ENCODE measurements around the gene RAVER1.

The RAVER1 gene

DNA sequence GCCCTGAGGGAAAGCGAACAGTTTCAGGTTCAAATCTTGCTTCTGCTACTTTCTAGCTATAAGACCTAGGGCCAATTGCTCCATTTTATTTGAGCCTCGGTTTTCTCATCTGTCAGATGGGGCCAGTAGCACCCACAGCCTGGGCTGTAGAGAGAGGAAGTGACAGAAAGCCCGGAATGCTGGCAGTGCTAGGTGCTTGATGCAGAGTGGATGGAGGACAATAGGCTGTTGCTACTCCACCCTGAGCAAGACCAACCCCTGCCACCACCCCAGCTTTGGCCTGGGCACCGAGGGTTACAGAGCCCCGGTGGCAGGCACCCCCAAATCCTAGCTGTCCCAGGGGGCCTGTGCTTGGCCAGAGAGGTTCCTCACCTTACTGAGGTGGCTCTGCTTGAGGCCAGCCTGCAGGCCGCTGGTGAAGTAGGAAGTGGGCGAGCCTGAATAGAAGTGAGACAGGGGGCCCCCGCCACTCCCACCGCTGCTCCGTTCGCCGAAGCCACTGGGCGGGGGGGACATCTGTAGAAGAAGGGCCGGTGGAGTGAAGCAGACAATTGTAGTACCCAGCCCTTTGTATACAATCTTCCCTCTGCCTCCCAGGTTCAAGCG is 15.4 kb downstream of the RAVER1 start:
- DNase-seq (ENCODE audit: low spot score) = no peak

DNA sequence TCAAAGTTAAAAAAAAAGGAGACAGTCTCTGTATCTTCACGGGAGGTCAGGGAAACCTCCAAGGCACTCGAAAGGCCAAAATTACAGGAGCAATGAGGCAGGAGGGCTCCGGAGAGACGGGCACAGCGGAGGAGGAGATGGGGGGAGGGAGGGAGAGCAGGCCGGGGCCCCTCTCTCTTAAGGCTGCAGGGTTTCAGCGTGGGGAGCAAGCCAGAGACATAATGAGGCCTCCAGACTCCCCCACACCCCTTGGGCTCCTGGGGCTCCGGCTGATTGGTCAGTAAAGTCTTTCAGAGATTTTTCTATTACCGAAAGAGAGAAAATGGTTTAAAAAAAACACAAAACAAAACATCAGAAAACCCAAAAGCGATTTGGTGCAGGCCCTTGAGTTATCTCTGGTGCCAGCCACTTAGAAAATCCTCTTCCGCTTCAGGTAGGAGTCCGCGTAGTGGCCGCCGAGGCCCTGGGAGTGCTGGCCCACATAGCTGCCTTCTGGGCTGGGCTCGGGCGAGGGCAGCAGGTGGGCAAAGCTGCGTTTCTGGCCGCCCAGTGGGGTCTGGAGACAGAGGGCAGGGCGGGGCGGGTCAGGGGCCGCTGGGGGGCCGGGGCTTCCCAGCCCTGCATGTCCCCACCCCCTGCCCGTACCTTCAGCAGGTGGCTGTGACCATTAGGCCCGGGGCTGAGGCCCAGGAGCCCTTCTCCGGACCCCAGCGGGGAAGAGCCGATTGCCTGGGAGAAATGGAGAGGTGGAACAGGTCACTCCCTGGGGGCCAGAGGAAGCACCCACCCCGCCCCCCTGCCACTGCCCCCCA is 16.1 kb downstream of the RAVER1 start:
- DNase-seq (ENCODE audit: low spot score) = no peak

DNA sequence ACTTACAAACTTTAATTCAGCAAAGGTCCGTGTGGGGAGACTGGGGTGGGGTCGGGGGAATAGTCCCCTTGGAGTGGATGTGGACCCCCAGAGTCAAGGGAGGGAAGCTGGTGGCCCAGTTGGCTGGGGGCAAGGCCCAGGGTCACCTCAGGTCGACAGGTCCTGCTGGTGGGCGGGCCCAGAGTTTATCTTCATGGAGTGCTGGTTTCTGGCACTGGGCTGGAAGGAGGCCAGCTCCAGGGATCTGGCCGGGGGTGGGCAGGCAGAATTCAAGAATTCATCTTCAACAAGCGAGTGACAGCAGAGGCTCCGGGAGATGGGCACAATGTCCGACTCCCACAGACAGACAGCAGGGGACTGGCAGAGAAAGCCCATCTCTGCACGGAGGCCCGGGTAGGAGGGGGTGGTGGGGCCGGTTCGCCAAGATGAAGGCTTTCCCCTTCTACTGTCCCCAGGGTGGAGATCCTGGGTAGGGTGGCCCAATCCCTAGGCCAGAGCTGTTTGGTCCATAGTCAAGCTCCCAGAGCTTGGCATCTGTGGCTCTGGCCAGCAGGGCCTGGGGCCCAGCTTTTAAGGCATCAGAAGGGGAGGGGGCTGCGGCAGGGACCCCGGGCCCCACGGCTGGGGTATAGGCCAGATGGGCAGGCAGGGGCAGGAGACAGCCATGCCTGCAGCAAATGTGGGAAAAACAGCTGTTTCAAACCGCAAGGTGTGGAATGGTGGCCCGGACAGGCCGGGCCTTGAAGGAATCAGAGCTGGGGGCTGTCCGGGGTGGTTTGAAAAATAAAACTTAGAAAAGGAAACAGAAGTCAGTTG is 16.9 kb downstream of the RAVER1 start:
- DNase-seq (ENCODE audit: low spot score) = no peak

DNA sequence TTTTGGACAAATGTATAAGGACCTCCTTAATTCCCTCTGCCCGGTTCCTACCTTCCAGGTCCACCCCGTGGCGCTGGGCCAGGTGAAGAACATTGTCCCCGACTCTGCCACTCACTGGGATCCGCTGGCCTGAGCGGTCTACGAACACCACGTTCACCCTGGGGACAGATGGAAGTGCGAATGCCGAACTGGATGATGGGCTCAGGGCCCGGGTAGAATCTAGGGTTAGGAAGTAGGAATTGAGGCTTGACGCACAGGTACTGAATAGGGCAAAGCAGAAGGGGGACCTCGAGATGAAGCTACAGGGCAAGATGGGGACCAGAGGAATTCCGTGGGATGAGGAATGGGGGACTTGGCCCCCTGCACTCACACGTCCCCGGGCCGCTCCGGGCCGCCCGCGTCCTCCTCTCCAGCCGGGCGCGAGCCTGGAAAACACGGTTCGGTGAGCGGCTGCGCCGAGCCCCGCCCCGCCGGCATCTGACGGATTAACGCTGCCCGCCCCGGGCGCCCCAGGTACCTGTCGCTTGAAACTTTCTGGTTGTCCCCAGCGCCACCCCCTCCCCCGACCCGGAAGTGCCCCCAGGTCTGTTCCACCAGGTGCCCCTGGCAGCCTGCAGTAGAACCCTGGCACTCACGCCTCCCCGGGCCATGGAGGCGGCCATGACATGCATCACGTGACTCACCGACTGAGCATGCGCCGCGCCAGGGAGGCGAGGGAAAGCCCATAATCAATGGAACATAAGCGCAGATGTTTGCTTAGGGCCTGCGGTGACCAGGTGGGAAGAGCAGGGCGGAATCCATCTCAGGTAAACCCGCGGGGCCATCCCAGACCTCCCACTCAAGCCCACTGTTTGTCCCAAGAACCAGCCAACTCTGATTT is 17.8 kb downstream of the RAVER1 start, which contains the start of gene FDX2:
Gene FDX2, minus strand, starts transcription at position 681 of the 880 bp plus-strand sequence. Its CDS starts 19 bp downstream, at position 662.
- DNase-seq (ENCODE audit: low spot score) = peak; percentile 93

DNA sequence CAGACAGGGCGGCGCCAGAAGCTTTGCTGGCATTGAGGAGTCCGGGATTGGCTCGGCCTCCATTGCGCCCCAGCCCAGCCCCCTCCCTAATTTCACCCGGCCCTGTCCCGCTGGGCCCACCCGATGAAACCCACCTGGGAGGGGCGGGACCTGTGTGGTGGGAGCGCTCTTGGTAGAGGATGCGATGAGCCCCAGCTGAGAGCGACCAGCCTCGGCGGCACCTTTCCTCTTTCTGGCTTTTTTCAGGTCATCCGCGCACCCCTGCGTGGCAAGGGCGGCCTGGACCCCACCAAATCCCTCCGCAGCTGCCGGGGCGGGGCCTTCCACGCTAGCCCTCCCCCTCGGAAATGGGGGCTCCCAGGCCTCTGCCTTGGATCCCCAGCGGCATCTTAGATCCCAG is 23.9 kb downstream of the RAVER1 start, which contains the start of gene ZGLP1:
Gene ZGLP1, minus strand, starts transcription at position 393 of the 400 bp plus-strand sequence.
- DNase-seq (ENCODE audit: low spot score) = no peak

DNA sequence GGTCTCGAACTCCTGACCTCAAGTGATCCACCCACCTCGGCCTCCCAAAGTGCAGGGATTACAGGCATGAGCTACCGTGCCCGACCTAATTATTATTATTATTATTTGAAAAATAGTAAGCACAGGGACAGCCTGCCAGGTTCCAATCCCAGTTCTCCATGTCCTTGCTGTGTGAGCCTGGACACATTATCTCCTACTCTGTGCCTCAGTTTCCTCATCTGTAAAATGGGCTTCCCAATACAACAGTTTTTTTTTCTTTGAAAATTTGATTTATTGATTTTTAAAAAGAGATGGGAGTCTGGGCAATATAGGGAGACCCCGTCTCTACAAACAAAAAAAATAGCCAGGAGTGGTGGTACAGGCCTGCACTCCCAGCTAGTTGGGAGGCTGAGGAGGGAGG is 27.0 kb downstream of the RAVER1 start:
- DNase-seq (ENCODE audit: low spot score) = no peak

DNA sequence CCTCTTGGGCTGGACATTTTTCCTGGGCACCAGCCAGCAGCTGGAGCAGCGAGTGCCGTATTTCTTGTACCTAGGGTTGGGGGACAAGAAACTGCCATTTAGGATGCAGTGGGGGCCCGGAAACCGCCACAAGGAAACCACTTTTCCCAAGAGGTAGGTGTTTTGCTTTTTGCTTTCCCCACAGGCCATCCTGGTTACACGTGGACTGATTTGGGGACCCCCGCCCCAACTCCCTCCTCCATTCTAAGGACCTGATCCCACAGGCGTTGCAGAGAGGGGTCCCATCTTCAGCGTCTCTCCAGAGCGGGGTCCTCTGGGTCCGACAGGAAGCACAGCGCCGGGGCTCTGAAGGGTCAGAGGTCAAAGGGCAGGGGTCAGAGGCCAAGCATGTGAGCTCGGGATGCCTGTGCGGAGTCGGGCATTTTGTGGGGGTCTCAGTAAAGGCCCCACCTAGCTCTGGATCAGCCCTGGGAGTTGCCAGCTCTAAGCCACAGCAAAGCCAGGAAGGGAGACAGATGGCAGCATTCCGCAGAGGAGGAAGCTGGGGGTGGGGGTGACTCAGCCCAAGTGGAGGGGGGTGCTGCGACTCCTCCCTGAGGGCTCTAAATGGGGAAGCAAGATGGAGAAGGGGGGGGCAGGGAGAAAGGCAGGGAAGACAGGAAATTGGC is 28.1 kb downstream of the RAVER1 start:
- DNase-seq (ENCODE audit: low spot score) = no peak

DNA sequence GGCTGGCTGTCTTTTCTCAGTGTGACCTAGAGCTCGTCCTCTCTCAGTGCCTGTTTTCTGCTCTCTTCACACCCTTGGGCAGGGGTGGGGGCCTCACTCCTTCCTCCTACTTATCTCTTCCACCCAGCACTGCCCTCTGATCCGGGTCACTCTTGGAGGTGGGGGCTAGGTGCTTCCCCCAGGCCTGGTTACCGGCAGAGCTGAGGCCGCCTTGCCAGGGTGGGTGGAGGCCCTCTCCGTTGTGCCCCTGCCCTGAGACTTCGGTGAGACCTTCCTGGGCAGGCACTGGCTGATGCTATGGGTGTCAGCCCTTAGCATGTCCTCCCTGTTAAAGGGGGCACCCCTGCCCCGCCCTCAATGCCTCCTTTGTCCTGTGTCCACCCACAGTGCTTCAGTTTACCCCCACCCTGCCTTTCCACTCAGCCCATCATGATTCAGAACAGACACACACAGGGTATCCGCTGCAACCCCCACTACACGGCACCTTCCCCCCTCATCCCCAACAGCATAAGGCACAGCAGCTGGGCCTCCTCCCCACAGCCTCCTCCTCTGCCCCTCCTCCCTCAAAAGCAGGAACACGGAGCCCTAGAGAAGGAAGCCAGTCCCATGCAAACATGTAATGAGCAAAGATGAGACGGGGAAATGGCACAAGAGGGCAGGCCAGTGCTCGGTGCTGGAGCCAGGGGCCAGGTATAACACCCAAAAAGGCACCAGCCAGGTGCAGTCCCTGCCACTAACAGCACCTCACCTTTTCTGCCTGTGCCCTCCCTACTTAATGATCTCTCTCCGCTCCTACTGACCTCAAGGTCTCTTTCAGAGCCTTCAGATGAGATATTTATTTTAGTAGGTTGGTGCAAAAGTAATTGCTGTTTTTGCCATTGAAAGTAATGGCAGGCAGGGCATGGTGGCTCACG is 33.5 kb downstream of the RAVER1 start:
- DNase-seq (ENCODE audit: low spot score) = no peak

DNA sequence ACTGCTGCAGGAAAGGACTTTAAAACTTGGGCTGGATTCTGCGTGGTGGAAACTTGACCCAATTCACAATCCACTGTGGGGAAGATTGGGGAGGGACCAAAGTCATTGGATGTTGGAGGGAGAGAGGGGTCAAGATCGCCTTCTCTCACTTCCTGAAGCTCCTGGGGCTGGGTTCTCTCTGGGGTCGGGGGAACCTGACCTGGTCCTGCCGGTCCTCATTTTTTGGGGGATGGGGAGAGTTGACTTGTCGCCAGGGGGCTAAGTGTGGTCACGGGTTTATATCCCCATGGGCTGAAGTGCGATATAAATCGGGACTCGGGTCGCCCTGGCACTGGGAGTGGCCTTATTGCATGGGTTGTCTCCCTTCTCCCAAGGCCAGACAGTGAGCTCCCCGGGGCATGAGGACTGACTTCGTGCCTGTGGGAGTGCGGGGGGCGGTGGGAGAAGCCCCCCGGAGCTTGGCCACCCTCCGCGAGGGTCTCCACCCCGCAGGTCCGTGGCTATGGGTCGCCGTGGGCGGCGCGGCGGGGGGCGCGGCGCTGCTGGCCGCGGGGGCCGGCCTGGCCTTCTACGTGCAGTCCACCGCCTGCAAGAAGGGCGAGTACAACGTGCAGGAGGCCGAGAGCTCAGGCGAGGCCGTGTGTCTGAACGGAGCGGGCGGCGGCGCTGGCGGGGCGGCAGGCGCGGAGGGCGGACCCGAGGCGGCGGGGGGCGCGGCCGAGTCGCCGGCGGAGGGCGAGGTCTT is 37.3 kb downstream of the RAVER1 start:
- DNase-seq (ENCODE audit: low spot score) = no peak

DNA sequence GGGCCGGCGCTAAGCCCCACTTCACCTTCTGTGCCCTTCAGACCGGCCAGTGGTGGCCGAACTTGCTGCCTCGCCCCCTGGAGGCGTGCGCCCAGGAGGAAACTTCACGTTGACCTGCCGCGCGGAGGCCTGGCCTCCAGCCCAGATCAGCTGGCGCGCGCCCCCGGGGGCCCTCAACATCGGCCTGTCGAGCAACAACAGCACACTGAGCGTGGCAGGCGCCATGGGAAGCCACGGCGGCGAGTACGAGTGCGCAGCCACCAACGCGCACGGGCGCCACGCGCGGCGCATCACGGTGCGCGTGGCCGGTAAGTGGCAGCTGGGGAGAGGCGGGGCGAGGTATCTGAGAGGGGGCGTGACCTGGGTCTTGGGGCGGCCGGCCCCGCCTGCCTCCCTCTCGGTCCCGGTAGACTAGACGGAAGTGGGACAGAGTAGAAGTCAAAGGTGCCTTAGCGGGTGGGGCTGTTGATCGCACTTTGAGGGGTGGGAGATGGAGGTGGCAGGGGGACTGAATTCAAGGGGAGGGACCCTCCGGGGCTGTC is 38.0 kb downstream of the RAVER1 start:
- peak; percentile 75 for DNase-seq (ENCODE audit: low spot score)

DNA sequence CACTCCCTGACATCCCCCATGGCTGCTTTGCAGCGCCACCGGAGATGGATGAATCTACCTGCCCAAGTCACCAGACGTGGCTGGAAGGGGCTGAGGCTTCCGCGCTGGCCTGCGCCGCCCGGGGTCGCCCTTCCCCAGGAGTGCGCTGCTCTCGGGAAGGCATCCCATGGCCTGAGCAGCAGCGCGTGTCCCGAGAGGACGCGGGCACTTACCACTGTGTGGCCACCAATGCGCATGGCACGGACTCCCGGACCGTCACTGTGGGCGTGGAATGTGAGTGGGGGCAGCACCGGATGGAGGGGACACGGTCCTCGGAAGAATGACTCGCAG is 39.0 kb downstream of the RAVER1 start:
- DNase-seq (ENCODE audit: low spot score) = no peak

DNA sequence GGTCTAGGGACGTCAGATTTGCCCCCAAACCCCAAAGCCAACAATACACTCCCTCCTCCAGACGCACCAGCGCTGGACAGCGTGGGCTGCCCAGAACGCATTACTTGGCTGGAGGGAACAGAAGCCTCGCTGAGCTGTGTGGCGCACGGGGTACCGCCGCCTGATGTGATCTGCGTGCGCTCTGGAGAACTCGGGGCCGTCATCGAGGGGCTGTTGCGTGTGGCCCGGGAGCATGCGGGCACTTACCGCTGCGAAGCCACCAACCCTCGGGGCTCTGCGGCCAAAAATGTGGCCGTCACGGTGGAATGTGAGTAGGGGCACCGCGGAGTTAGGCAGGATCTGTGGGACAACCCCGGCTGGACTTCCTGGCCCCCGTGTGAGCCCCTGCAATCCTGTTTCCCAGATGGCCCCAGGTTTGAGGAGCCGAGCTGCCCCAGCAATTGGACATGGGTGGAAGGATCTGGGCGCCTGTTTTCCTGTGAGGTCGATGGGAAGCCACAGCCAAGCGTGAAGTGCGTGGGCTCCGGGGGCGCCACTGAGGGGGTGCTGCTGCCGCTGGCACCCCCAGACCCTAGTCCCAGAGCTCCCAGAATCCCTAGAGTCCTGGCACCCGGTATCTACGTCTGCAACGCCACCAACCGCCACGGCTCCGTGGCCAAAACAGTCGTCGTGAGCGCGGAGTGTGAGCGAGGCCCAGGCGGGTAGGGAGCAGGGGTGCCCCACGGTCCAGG is 39.5 kb downstream of the RAVER1 start:
- no peak for DNase-seq (ENCODE audit: low spot score)

DNA sequence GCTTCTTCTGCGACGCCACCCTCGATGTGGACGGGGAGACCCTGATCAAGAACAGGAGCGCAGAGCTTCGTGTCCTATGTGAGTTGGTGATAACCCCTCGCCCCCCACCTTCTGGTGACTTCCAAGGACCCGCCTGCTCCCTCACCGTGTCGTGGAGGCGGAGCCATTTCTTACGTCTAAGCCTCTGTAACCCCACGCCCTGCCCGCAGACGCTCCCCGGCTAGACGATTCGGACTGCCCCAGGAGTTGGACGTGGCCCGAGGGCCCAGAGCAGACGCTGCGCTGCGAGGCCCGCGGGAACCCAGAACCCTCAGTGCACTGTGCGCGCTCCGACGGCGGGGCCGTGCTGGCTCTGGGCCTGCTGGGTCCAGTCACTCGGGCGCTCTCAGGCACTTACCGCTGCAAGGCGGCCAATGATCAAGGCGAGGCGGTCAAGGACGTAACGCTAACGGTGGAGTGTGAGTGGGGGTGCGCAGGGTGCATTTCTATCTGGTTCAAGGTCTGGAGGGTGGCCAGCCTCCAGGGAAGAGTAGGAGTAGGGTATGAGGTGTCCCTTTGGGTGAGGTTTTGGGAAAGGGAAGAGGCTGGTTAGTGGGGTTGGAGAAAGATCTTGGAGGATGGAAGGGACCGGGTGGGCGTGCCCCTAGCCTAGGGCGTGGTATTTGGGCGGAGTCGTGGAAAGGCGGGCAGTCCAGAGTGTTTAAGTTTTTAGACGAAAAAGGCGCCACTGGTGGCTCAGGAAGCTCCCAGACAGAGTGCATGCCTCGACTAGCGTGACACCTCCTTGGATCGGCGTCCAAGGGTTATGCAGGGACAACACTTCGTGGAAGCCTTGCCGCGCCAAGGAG is 40.3 kb downstream of the RAVER1 start:
- no peak for DNase-seq (ENCODE audit: low spot score)

DNA sequence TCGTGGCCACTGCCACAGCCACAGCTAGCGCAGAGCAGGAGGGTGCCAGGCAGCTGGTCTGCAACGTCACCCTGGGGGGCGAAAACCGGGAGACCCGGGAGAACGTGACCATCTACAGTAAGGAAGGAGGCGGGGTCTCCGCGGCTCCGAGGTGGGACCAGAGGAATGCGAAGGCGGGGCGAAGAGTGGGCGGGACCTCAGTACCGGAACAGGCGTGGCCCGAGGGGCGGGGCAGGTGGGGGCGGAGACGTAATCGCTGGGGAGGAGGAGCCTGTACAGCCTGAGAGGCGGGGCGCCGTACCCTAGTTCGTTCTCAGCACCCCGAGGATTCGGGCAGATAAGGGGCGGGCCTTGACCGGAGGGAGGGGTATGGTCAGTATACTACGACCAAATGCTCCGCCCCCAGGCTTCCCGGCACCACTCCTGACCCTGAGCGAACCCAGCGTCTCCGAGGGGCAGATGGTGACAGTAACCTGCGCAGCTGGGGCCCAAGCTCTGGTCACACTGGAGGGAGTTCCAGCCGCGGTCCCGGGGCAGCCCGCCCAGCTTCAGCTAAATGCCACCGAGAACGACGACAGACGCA is 41.0 kb downstream of the RAVER1 start:
- DNase-seq (ENCODE audit: low spot score) = peak; percentile 58

DNA sequence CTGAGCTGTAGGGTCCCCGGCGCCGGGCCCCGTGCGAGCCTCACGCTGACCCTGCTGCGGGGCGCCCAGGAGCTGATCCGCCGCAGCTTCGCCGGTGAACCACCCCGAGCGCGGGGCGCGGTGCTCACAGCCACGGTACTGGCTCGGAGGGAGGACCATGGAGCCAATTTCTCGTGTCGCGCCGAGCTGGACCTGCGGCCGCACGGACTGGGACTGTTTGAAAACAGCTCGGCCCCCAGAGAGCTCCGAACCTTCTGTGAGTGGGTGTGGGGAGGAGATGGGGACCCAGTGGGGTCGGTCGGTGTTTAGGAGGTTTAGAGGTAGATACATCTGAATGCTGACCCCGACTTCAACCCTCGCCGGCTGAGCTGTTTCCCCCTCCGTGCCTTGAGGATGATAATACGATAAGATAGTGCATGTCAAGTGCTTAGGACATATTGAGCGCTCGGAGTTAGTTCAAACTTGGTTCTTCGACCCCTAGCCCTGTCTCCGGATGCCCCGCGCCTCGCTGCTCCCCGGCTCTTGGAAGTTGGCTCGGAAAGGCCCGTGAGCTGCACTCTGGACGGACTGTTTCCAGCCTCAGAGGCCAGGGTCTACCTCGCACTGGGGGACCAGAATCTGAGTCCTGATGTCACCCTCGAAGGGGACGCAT is 41.6 kb downstream of the RAVER1 start:
- DNase-seq (ENCODE audit: low spot score) = no peak

DNA sequence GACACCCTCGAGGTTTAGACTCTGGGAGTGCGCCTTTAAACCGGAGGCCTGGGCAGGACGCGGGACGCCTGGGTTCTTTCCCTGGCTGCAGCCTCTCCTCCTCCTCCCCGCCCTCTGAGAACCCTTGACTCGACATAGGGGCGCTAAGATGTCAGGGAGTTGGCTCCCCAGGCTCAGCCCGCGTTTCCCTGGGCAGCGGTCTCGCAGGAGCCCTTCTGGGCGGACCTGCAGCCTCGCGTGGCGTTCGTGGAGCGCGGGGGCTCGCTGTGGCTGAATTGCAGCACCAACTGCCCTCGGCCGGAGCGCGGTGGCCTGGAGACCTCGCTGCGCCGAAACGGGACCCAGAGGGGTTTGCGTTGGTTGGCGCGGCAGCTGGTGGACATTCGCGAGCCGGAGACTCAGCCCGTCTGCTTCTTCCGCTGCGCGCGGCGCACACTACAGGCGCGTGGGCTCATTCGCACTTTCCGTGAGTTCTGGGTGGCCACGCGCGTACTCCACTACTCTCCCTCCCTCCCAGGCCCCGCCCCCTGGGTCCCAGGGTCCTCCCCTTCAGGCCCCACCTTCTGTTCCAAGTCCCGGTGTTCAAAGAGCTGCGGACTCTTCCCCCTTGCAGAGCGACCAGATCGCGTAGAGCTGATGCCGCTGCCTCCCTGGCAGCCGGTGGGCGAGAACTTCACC is 42.3 kb downstream of the RAVER1 start:
- DNase-seq (ENCODE audit: low spot score) = peak; percentile 56
